ENCODE data around the gene COA1.

Gene COA1

GRCh38 chr7:43589728-43590127 lies 139.6 kb downstream of the COA1 start:
- no peak overlapping the region for H3K27ac ChIP-seq (ENCODE audit: low read length)
- no peaks in the 10 kb centered on the region for H3K9me3 ChIP-seq (ENCODE audit: insufficient read depth, low read length)
- H3K9ac ChIP-seq (ENCODE audit: low read length), result no peak overlapping the region
- H3K4me1 ChIP-seq (ENCODE audit: low read length), result peaks cover 43% of the 10 kb centered on the region
- H3K27me3 ChIP-seq (ENCODE audit: low read depth, low read length), result peaks cover 75% of the 10 kb centered on the region
- no peaks in the 10 kb centered on the region for H3K36me3 ChIP-seq (replicated peaks; ENCODE audit: low read depth, low read length)
- H3K4me2 ChIP-seq (ENCODE audit: low read length), result no peak overlapping the region
- no peak overlapping the region for H2AFZ ChIP-seq (ENCODE audit: low read depth, low read length)
- peaks cover 84% of the 10 kb centered on the region for H4K20me1 ChIP-seq (ENCODE audit: insufficient read depth, low read length)
- H3K79me2 ChIP-seq (ENCODE audit: low read length), result peaks cover 5% of the 10 kb centered on the region; the same call in 1 of the 2 replicates
- H3K4me3 ChIP-seq (ENCODE audit: low read length), result no peak overlapping the region
- TF ChIP-seq EZH2phosphoT487 (IDR thresholded peaks at IDR 0.05; ENCODE audit: low read depth), result no peak
- TF ChIP-seq CTCF (IDR thresholded peaks at IDR 0.05; ENCODE audit: low read depth, low read length), result no peak
